Activated CD8-positive, alpha-beta memory T cell treated with anti-CD3 and anti-CD28 coated beads, Interleukin-2, amount 50 U/mL, for 48 hours (primary cell): ENCODE data around the gene MCM5.
A peak's percentile ranks its signal among the peaks of the same experiment; 100 is the strongest.

Experiments
- DNase-seq: peaks from one replicate; pipeline ENCODE4 v3.0.0-alpha.2; 2020

Gene MCM5

DNA sequence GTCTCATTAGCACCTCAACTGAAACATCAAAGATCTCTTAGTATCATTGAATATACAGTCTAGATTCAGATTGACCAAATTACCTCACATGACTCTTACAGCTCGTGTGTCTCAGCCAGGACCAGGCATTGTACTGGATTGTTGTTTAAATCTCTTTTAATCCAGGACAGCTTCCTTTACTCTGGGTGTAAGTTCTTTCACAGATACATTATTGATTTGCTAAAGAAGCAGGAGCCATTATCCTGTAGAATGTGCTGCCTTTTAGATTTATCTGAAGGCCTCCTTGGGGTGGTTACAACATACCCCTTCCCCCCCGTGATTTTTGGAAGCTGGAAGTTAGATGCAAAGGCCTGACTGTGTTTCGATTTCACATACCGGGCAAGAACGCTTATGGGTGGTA is 4.2 kb downstream of the MCM5 start:
- no peak for DNase-seq

DNA sequence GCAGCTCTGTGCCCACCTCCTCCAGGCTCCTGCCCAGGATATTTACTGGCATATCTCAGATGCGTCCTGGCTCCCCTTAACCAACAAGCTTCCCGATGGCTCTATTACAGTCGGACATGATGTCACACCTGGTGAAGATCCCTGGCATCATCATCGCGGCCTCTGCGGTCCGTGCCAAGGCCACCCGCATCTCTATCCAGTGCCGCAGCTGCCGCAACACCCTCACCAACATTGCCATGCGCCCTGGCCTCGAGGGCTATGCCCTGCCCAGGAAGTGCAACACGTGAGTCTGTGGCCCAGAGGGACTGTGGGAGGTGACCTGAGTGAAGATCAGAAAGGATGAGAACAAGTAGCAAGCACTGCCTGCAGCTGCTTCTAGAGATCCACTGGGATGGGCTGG is 6.5 kb downstream of the MCM5 start:
- no peak for DNase-seq

DNA sequence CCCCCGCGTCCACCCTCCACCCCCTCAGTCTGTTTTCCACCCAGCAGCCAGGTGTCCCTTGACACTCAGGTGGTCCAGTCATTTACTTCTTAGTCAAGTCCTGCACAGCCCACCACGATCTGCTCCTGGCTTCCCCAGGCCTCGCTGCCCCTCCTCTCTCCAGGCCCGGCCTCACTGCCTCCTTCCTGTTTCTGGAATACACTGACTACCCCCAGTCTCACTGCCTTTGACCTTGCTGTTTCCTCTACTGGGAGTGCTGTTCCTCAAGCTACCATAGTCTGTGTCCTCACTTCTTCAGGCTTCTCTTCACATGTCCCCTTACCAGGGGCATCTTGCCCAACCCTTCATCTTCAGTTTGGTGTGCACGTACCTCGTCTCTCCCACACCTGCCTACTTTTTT is 7.4 kb downstream of the MCM5 start:
- no peak for DNase-seq

DNA sequence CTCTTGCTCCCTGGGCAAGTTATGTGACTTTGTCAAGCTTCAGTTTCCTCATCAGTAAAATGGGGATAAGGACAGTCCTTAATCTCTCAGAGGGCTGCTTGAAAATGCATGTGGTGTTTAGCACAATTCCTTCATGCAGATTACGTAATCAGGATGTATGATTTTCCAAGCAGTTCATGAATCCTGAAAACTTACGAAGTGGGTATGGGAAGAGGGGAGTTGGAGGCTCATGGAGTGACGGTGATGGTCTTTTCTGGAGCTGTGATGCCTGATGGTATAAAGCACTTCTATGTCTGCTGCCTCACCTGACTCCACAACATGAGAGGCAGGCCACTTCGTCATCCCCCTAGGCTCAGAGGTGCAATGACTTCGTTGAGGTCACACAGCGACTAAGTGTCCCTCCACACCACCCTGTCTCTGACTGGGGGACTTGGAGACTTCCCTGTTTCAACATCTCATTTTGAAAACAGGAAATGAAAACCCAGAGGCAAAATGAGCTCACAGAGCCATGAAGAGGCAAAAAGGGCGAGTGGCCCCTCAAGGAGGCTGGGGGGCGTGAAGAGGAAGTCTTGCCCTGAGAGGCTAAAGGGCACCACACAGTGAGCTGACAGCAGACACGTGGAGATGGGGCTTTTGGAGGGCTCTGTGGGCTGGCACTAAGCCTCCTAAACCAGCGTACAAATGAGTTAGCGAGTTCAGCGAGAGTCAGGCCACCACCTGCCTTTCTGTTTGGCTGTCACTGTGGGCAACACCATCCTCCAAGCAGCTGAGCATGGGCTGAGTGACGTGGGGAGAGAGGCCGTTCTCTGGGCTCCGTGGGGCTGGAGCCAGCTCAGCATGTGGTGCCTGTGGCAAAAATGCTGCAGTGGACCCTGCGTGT is 10.1 kb downstream of the MCM5 start:
- no peak for DNase-seq

DNA sequence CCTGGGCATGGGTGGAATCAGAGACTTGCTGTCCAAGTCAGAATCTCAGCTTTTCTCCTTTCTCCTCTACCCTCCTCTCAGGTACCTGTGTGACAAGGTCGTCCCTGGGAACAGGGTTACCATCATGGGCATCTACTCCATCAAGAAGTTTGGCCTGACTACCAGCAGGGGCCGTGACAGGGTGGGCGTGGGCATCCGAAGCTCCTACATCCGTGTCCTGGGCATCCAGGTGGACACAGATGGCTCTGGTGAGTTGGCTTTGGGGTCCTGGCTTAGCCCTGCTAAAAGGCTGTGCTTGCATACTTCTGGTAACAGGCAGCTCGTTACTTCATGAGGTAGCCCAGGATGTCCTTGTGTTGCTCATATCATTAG is 10.7 kb downstream of the MCM5 start:
- no peak for DNase-seq

DNA sequence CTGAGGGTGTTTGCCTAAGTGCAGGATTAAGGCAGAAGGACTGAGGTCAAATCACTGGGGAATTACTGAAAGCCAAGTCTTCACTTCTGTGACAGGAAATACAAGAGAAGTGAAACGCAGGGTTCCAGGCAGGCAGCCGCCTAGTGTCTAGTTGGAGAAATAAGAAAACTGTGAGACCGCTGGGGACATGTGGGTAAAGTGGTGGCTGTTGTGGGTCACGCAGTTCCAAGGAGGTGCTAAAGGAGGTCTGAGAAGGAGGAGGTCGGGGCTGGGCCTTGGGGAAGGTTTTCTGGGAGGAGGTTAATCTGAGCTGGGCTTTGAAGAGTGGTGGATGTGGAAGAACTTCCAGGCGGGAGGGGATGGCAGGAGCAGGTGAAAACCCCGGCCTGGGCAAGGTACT is 11.2 kb downstream of the MCM5 start:
- no peak for DNase-seq

DNA sequence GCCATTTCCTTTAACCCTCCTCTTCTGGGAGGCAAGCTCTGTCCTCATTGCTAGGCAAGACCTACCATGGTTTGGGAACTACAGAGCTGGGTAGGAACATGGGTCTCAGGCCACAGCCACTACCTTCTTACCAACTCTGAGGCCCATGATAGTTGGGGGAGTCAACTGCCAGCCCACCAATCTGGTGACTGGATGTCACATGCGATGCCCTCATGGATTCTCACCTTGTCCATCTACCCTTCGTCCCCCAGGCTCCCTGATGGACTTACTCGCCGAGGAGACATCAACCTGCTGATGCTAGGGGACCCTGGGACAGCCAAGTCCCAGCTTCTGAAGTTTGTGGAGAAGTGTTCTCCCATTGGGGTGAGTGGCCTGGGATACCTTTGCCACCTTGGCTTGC is 13.7 kb downstream of the MCM5 start:
- no peak for DNase-seq

DNA sequence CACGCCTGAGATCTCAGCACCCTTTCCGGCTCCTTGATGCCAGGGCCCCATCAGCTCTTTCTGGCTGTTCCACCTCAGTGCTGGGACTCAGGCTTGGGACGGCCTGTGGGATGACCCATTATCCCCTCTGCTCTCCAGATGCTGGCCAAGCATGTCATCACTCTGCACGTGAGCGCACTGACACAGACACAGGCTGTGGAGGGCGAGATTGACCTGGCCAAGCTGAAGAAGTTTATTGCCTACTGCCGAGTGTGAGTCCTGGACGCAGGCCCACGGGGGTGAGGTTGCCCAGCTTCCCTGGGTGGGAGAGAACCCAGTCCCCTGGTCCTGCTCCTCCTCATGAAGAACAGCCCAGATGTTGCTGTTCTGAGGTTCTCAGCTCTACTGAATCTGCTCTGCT is 17.7 kb downstream of the MCM5 start:
- no peak for DNase-seq

DNA sequence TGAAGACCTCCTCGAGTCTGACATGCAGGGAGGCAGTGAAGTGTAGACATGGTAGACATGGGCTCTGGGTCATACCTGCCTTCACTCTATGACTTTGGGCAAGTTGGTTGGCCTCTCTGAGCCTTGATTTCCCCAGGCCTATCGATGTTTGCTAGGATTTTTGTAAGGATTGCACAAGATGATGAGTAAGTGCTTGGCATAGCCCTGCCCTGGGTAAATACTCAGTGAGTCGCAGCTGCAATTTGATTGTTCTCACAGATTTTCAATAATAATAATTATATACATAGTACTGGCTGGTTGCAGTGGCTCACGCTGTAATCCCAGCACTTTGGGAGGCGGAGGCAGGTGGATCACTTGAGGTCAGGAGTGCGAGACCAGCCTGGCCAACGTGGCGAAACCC is 18.1 kb downstream of the MCM5 start:
- no peak for DNase-seq

DNA sequence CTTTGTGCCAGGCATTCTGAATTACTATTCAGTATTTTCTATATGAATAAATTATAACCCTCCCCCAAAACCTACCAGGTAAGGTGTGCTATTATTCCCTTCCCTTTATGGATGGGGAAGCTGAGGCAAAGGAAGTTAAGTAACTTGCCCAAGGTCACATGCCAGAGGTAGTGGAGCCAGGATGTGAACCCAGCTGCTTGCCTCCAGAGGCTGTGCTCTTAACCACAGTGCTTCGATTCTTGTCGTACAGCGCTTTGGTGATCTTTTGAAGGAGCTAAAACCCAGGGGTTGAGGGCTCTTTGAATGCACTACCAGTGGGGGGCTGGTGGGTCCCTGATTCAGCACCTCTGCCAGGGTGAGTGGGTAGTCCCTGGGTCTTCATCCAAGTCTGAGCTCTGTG is 18.8 kb downstream of the MCM5 start:
- no peak for DNase-seq

DNA sequence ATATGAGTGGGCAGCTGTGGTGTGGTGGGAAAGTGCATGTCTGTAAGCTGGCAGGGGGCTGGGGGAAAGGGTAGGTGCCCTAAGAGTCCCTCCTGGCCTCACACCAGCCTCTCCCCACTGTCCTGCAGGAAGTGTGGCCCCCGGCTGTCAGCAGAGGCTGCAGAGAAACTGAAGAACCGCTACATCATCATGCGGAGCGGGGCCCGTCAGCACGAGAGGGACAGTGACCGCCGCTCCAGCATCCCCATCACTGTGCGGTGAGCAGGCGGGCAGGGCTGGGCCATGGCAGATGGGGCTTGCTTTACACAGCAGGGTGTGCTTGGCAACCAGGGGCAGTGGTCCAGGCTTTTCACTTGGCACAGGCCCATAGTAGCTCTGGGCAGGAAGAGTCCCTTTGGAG is 19.8 kb downstream of the MCM5 start:
- DNase-seq: no peak

DNA sequence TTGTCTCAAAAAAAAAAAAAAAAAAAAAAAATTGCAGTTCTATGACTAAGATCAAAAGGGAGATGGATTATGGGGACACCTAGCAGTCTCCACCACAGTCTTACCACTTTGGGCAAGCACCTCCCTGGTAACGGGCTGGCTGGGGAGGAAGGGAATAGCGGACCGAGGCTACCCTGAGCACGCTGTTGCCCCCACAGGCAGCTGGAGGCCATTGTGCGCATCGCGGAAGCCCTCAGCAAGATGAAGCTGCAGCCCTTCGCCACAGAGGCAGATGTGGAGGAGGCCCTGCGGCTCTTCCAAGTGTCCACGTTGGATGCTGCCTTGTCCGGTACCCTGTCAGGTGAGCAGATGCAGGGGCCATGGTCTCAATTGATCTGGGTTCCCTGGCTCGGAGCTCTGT is 21.2 kb downstream of the MCM5 start:
- DNase-seq: no peak

DNA sequence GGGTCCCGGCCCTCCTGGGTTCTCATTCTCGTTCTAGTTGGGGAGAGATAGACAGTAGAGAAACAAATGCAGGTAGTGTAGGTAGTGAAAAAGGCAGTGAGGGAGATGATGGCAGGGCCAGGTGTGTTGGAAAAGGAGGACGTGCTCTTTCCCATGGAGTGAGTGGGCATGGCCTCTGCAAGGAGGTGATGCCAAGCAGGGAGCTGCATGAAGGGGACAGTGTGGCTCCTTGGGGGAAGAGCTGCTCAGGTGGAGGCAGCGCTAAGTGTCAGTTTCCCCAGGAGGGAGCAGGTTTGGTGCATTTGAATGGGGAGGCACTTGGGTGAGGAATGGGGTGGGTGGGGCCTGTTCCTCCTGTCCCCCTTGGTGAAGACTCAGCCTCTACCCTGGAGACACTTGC is 22.2 kb downstream of the MCM5 start:
- DNase-seq: no peak

DNA sequence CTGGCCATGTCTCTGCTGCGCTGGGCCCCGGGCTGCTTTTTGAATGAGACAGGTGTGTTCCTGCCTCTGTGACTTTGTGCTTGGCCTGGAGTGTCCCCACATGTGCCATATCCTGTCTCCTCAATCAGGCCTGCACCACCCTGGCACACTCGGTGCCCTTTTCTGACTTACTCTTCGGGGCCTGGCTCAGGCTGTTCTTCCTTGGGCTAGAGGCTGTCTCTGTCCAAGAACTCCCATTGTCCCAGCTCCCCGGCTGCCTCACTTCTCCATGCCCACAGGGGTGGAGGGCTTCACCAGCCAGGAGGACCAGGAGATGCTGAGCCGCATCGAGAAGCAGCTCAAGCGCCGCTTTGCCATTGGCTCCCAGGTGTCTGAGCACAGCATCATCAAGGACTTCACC is 23.0 kb downstream of the MCM5 start:
- DNase-seq: no peak

DNA sequence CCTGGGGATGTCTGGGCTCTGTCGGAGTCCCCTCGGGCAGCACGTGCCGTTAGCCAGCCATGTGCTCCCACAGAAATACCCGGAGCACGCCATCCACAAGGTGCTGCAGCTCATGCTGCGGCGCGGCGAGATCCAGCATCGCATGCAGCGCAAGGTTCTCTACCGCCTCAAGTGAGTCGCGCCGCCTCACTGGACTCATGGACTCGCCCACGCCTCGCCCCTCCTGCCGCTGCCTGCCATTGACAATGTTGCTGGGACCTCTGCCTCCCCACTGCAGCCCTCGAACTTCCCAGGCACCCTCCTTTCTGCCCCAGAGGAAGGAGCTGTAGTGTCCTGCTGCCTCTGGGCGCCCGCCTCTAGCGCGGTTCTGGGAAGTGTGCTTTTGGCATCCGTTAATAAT is 24.1 kb downstream of the MCM5 start:
- DNase-seq: no peak

DNA sequence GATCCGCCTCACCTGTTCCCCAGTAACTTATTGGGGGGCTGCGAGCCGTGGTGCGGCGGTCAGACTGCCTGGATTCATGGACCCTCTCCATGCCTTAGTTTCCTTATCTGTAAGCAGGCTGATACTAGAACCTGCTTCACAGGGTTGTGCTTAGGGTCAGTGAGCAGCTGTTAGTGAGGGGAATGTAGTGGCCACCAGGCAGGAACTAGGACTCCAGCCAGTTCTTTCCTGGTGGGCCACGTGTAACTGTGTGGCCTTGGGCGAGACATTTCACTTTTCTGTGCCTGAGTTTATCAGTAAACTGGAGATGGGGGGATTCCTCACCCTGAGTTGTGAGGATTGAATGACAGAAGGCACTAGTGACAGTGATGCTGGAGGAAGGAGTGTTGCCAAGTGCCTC is 24.8 kb downstream of the MCM5 start:
- DNase-seq: no peak

DNA sequence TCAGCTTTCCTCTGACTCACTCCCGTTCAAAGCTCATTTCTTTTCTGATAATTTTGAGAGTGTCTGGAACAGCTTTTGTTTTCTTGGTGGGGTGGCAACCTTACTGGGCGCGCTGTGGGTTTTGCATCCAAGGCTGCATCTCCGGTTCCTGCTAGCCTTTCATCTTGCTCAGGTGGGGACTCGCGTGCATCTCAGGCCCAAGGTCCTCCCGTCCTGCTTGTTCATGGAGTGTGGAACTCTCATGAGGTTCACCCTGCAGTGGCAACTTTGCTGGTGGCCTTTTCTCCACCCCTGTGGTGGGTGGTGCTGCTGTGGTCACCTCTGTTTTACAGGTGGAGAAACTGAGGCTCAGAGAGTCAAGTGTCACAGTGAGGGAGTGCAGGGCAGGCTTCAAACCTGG is 25.6 kb downstream of the MCM5 start:
- DNase-seq: no peak

DNA sequence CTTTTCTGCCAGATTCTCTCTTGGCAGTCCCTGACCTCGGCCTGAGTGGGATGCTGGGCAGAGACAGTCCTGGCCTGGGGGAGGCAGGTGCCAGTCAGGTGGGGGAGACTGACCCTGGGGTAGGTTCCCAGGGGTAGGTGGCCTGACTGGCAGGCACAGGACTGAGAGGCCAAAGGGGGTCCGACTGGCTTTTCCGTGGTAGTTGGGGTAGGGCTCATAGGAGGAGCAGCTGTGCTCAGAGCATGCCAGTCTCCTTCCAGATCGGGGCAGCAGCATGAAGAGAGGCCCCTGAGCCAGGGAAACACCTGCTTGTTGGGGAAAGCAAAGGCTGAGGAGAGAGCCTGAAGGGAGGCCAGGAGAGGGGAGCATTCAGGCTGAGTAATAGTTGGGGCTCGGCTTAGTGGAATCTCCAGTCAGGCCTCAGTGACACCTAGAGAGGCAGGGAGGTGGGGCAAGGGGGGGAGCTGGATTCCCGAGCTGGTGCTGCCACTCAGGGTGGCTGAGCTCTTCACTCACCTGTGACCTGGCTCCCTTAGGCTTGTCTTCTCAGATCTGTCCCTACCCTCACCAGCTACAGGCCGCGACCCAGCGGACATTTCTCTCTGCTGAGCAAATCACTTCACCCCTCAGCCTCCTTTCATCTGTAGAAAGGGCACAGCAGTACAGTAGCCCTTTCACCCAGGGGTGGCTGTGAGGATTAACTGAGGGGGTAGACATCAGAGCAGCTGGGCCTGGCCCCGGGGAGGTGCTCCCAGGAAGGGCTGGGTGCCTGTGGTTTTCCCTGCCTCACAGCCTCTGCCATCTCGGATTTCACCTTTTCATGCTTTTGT is 26.2 kb downstream of the MCM5 start:
- no peak for DNase-seq

DNA sequence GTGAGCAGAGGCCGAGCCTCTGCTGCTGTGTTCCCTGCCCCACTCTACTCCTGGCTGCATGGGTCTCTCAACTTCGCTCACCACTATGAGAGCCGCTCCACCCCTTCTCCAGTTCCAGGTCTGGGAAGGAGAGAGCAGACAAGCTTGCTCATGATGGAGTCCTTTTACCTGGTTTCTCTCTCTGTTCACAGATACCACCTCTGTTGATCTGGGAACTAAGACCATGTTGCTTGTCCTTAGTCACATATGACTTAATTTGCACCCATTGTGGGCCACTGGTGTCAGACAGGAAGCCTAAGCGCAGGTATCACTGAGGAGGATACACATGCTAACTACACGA is 26.8 kb downstream of the MCM5 start:
- DNase-seq: no peak

DNA sequence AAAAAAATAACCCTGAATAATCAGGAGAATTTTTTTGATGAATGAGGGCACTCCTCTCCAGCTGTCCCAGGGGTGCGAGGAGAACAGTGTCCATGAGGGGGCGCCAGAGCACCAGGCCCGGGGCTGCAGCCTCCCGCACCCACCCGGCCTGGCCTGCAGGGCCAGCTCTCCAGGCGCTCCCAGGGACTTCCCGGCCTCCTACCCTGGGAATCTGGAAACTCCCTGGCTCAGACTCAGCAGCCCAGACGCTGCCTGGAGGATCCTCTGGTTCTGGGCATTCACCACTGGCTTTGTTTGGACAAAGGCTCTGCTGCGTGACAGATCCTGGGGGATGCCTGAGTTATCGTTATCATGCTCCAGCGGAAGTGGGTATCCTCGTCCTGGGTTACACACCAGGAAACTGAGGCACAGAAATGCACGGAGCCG is 31.0 kb downstream of the MCM5 start:
- DNase-seq: peak; percentile 90

DNA sequence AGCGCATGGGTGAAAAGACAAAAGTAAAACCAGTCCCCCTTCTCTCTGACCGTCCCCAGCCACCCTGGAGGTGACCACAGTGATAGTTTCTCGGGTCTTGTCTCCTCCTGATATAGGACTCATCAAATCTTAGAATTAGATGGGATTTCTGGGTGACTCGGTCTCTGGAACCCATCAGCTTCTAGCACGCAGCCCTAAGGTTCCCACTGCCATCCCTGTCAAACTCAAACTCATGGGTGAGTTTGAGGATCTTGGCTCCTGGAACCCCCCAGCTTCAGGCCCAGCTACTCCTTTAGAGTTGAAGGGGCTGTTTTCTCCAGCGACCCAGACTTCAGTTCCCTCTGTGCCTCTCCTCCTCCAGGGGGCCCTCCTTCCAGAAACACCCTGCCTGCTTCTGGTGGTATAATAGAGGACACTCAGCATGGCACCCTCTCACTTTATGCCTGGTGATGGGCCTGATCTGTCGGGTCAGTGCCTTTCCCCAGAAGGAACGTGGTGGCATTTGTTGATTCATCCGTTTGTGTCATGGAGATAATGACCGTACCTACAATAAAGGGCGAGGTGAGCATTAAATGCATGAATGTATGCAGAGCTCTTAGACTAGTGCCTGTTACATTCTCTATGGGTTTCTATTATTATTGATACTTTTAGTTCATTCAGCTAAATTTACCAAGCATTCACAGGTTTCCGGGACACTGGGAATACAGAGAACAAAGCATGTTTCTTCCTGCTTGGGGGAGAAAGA is 31.7 kb downstream of the MCM5 start:
- DNase-seq: no peak

DNA sequence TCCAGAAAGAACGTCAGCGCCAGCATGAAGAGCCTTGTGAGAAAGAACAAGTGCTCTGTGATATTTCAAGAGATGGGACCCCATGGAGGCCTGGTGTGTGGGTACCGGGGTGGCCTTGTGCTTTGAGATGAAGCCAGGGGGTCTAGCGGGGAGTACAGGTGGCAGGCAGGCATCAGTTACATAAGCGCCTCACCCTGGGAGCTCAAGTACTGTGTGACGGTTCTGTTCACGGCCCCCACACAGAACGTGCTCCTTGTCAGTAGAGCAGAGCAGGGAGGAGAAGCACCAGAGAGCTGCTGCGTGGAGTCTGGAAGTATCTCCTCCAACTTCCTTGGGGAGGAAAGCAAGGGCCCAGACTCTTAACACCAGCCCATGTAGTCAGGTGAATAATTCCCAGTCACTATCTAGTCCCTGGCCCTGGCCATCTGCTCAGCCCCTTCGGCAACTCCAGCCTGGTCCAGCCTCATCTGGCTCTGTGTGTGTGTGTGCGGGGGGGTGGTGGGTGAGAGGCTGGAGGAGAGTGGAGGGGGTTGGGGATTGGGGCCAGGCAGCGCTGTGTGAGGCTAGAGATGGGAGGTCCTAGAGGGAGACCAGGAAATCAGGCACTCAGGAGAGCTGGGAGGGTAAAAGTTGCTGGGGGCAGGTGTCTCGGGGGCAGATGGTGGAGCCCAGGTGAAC is 32.4 kb downstream of the MCM5 start:
- DNase-seq: no peak

DNA sequence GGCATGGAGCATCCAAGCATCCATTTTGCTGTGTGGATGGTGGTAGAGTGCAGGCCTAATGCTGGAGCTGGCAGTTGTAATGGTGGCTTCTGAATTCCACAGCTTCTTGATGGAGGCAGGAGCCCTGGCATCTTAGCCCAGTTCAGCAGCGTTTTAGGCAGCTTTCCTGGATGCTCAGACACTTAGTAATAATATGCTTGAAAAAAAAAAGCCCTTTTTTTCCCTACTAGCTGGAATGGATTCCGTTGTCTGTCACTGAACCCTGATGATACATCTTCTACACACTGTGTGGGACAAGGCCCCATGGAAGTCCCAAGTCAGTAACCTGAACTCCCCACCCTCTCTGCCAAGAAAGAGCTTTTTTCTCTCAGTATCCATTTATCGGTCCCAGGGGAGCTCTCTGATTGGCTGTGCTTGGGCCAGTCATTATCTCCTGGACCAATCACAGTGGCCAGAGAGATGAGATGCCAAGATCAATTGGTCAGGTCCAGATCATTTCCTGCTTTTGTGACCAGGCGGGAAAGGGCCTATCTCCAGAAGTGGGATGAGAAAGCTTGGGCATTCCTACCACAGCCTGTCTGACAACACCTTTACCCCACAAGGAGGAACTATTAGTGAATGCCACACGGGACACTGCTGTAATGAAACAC is 34.2 kb downstream of the MCM5 start:
- no peak for DNase-seq
